Right lobe of liver (tissue), 4 donors: ENCODE data around the gene ZSCAN31.

ENCODE experiments used
- POLR2A ChIP-seq: fragments of 450-650 bp; IDR thresholded peaks from one replicate; pipeline ENCODE4 v1.6.1; 2017; ENCODE audit warnings: antibody characterized with exemption, mild to moderate bottlenecking
- TF ChIP-seq, protein P1 (sequence below), 4 donors: fragments of 200-600 bp in 3 of 4; fragments of 450-650 bp in 1 of 4; IDR thresholded peaks; one replicate each; pipeline versions ENCODE4 v1.5.1 to v1.8.0; 2016 to 2022; ENCODE audit warnings: antibody characterized with exemption in 4 of 4, mild to moderate bottlenecking in 2 of 4
- donor health status: DM: no; HTN: no; CAD: no.
- donor health status: DM: no; HTN: no; CAD: no.
- donor health status: DM: no; HTN: yes; CAD: no.

DNA sequence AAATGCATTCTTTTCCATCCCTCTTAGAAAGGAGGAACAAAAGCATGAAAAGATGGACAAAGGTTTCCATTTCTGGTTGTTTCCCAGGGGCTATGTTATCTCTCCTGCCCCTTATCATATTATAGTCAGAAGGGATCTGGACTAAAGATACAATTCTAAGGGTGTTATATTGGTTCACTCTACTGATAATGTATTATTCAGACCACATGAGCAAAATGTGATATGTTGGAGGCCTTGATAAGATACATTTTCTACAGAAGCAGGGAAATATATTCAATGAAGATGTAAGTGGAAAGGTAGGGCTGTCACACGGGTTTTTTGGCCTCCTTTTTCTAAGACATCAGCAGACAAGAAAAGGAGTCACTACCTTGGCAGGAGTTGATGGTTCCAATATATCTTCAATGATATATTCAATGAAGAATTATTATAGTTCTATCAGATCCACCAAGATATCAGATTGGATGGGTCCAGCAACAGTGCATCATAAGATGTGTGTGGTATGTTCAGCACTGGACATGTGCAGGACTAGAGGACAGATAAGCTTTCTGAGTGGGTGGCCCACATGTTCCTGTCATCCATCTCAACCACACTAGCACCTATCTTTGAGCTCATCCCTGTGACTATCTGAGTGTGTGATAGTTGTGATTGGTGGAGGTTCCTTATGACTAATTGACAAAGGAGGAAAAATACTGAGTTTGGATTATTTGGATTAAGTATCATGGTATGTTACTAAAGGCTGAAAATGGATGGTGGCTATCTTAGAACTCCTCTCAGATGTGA, 8.1 kb upstream of the ZSCAN31 start:
- TF ChIP-seq, protein P1, sequence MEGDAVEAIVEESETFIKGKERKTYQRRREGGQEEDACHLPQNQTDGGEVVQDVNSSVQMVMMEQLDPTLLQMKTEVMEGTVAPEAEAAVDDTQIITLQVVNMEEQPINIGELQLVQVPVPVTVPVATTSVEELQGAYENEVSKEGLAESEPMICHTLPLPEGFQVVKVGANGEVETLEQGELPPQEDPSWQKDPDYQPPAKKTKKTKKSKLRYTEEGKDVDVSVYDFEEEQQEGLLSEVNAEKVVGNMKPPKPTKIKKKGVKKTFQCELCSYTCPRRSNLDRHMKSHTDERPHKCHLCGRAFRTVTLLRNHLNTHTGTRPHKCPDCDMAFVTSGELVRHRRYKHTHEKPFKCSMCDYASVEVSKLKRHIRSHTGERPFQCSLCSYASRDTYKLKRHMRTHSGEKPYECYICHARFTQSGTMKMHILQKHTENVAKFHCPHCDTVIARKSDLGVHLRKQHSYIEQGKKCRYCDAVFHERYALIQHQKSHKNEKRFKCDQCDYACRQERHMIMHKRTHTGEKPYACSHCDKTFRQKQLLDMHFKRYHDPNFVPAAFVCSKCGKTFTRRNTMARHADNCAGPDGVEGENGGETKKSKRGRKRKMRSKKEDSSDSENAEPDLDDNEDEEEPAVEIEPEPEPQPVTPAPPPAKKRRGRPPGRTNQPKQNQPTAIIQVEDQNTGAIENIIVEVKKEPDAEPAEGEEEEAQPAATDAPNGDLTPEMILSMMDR (IDR thresholded peaks at IDR 0.05), result no peak
- TF ChIP-seq POLR2A, result no peak
